GM23338 (cell line): ENCODE measurements around the gene DGCR6L.
"Not testable (repeated sequence)": the region's sequence is repeated elsewhere in the genome, so short reads cannot be mapped to it uniquely, and the experiment has no call there.

Experiments
- CREB1 ChIP-seq: fragments of 250-450 bp; sonication (Bioruptor Pico); IDR thresholded peaks from 2 replicates; pipeline ENCODE4 v1.5.0; 2020; ENCODE audit warnings: low read depth, mild to moderate bottlenecking, moderate library complexity
- ETS1 ChIP-seq: IDR thresholded peaks from 2 replicates; pipeline ENCODE4 v1.6.1; 2016; ENCODE audit warnings: antibody characterized with exemption
- EZH2 ChIP-seq: fragments of 200-600 bp; sonication (generic); IDR thresholded peaks from one replicate; pipeline ENCODE4 v1.8.0; 2017; ENCODE audit warnings: antibody characterized with exemption, mild to moderate bottlenecking, low read depth; ENCODE audit not compliant: unreplicated experiment
- EZH2phosphoT487 ChIP-seq: fragments of 200-600 bp; sonication (generic); IDR thresholded peaks from one replicate; pipeline ENCODE4 v1.8.1; 2018; ENCODE audit warnings: antibody characterized with exemption; ENCODE audit not compliant: unreplicated experiment
- NANOG ChIP-seq: IDR thresholded peaks from 2 replicates; pipeline ENCODE4 v1.6.1; 2016; ENCODE audit warnings: antibody characterized with exemption, borderline replicate concordance
- POLR2AphosphoS5 ChIP-seq: IDR thresholded peaks from 2 replicates; pipeline ENCODE4 v1.6.1; 2016; ENCODE audit warnings: antibody characterized with exemption, low read depth
- REST ChIP-seq: IDR thresholded peaks from one replicate; pipeline ENCODE4 v1.6.1; 2018; ENCODE audit warnings: antibody characterized with exemption; ENCODE audit not compliant: unreplicated experiment
- STAT1 ChIP-seq: IDR thresholded peaks from one replicate; pipeline ENCODE4 v1.6.1; 2016; ENCODE audit warnings: antibody characterized with exemption; ENCODE audit not compliant: unreplicated experiment
- ZNF114 ChIP-seq: fragments of 250-450 bp; sonication (Bioruptor Pico); IDR thresholded peaks from 2 replicates; pipeline ENCODE4 v1.5.0; 2020; ENCODE audit warnings: mild to moderate bottlenecking, moderate library complexity
- TF ChIP-seq, protein P1 (sequence below), 2 experiments: fragments of 200-600 bp in 1 of 2; sonication (generic) in 1 of 2; conservative IDR thresholded peaks; 2 replicates each; pipeline versions ENCODE4 v1.5.1 to v1.6.1; 2016 to 2017; ENCODE audit warnings: antibody characterized with exemption in 2 of 2, low read depth in 2 of 2, mild to moderate bottlenecking in 2 of 2, moderate library complexity in 1 of 2

DNA sequence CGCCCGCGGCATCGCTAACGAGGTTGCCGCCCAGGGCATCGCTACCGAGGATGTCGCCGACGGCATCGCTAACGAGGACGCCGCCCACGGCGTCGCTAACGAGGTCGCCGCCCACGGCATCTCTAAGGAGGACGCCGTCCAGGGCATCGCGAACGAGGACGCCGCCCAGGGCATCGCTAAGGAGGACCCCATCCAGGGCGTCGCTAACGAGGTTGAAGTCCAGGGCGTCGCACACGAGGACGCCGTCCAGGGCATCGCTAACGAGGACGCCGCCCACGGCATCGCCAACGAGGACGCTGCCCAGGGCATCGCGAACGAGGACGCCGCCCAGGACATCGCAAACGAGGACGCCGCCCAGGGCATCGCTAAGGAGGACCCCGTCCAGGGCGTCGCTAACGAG, 40.4 kb upstream of the DGCR6L start:
- TF ChIP-seq, protein P1, sequence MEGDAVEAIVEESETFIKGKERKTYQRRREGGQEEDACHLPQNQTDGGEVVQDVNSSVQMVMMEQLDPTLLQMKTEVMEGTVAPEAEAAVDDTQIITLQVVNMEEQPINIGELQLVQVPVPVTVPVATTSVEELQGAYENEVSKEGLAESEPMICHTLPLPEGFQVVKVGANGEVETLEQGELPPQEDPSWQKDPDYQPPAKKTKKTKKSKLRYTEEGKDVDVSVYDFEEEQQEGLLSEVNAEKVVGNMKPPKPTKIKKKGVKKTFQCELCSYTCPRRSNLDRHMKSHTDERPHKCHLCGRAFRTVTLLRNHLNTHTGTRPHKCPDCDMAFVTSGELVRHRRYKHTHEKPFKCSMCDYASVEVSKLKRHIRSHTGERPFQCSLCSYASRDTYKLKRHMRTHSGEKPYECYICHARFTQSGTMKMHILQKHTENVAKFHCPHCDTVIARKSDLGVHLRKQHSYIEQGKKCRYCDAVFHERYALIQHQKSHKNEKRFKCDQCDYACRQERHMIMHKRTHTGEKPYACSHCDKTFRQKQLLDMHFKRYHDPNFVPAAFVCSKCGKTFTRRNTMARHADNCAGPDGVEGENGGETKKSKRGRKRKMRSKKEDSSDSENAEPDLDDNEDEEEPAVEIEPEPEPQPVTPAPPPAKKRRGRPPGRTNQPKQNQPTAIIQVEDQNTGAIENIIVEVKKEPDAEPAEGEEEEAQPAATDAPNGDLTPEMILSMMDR (conservative IDR thresholded peaks at IDR 0.05; ENCODE audit: low read depth in 2 of 2): not testable (repeated sequence)
- TF ChIP-seq POLR2AphosphoS5; EZH2; EZH2phosphoT487; REST; STAT1; CREB1 (CRISPR knock-in tag); ETS1; ZNF114 (CRISPR knock-in tag); NANOG: not testable (repeated sequence)
